Measurements from ENCODE around the gene AZIN2.

Gene AZIN2

GRCh38 chr1:33072707-33073106, 8.2 kb upstream of the AZIN2 start:
- Histone ChIP-seq H3K27me3 (replicated peaks) (no peaks in the 10 kb centered on the region), H3K36me3 (replicated peaks) (no peaks in the 10 kb centered on the region), H3K27ac (no peak overlapping the region), H3K4me3 (ENCODE audit: low read depth, low read length) (no peak overlapping the region)
- no peak for DNase-seq
- in situ Hi-C loops (cut with HindIII; ENCODE audit: low pct_ligation_motif_present, low sequenced_read_pairs): no loop called here
- no peak for TF ChIP-seq CTCF (IDR thresholded peaks at IDR 0.05; ENCODE audit: low read depth, low read length, missing control alignments)

- H3K27ac ChIP-seq: no peak overlapping the region
- TF ChIP-seq CTCF (IDR thresholded peaks at IDR 0.05; ENCODE audit: low read depth, low read length, missing control alignments): no peak
- no peak overlapping the region for H3K4me3 ChIP-seq (ENCODE audit: low read depth, low read length)
- in situ Hi-C loops (cut with HindIII; ENCODE audit: low pct_ligation_motif_present, low sequenced_read_pairs): no loop called here
- no peaks in the 10 kb centered on the region for H3K27me3 ChIP-seq (replicated peaks)
- DNase-seq: no peak
- no peaks in the 10 kb centered on the region for H3K36me3 ChIP-seq (replicated peaks)
Measured at GRCh38 chr1:33074193-33074945, 6.6 kb upstream of the AZIN2 start.

GRCh38 chr1:33078030-33078591, 2.8 kb upstream of the AZIN2 start:
- Histone ChIP-seq H3K27ac (no peak overlapping the region), H3K27me3 (replicated peaks) (no peaks in the 10 kb centered on the region), H3K4me3 (ENCODE audit: low read depth, low read length) (no peak overlapping the region), H3K36me3 (replicated peaks) (no peaks in the 10 kb centered on the region)
- no peak for DNase-seq
- no peak for TF ChIP-seq CTCF (IDR thresholded peaks at IDR 0.05; ENCODE audit: low read depth, low read length, missing control alignments)
- in situ Hi-C loops (cut with HindIII; ENCODE audit: low pct_ligation_motif_present, low sequenced_read_pairs): no loop called here

- in situ Hi-C loops (cut with HindIII; ENCODE audit: low pct_ligation_motif_present, low sequenced_read_pairs): no loop called here
Measured at GRCh38 chr1:33080373-33080772, 580 bp upstream of the AZIN2 start.

GRCh38 chr1:33081554-33082305, 777 bp downstream of the AZIN2 start:
- Histone ChIP-seq H3K27me3 (replicated peaks) (no peaks in the 10 kb centered on the region), H3K36me3 (replicated peaks) (no peaks in the 10 kb centered on the region), H3K27ac (no peak overlapping the region), H3K4me3 (ENCODE audit: low read depth, low read length) (peak overlapping the region; percentile 92)
- no peak for DNase-seq
- in situ Hi-C loops (cut with HindIII; ENCODE audit: low pct_ligation_motif_present, low sequenced_read_pairs): no loop called here
- no peak for TF ChIP-seq CTCF (IDR thresholded peaks at IDR 0.05; ENCODE audit: low read depth, low read length, missing control alignments)

More at GRCh38 chr1:33080373-33080772, 580 bp upstream of the AZIN2 start:
- DNase-seq: no peak
- peak overlapping the region; percentile 92 for H3K4me3 ChIP-seq (ENCODE audit: low read depth, low read length)
- no peak for TF ChIP-seq CTCF (IDR thresholded peaks at IDR 0.05; ENCODE audit: low read depth, low read length, missing control alignments)
- H3K27ac ChIP-seq: no peak overlapping the region
- no peaks in the 10 kb centered on the region for H3K36me3 ChIP-seq (replicated peaks)
- no peaks in the 10 kb centered on the region for H3K27me3 ChIP-seq (replicated peaks)
